HCT116 (cell line): Measurements from ENCODE around the gene TMEM254. TPM values are rescaled to one million over a fixed set of nuclear protein-coding genes. Genes with fewer than 3 reads are reported as not detected.

ENCODE experiments used
- ATAC-seq: fragments of 200-7000 bp; cut with Tn5 transposase; 2 replicates; pipeline ENCODE4 v1.9.1; 2020; ENCODE audit warnings: mild to moderate bottlenecking, moderate library complexity
- BruUV-seq: library from RNA; stranded (reverse); fragments of 400-500 nt; replicated peaks from 2 replicates; lab custom pipeline; 2021; lab: Mats Ljungman, UMichigan
- CTCF ChIA-PET: fragments of 300-600 bp; sonication (Branson Sonifier 250); formaldehyde crosslinking; loops from one replicate; lab custom pipeline; 2021; ENCODE audit warnings: antibody characterized with exemption; lab: Charles Lee
- POLR2A ChIA-PET: fragments of 300-600, 350-600 bp; sonication (Branson Sonifier 250); formaldehyde crosslinking; loops from one replicate; lab custom pipeline; 2021; ENCODE audit warnings: antibody characterized with exemption; lab: Charles Lee
- RAD21 ChIA-PET, 2 experiments: fragments of 300-600 bp; sonication (Branson Sonifier 250); formaldehyde crosslinking; loops; one replicate each; lab custom pipeline; 2023; ENCODE audit warnings: low total read pairs in 2 of 2; ENCODE audit not compliant: uncharacterized antibody in 2 of 2, unreplicated experiment in 2 of 2, low non-redundant PET in 1 of 2; lab: Charles Lee
- DNase-seq: peaks from one replicate; pipeline ENCODE4 v3.0.0-alpha.2; 2010; ENCODE audit warnings: low read depth, low spot score
- H2AFZ ChIP-seq: fragments of 200-600 bp; shearing (Covaris generic), sonication (generic); 2 replicates; pipeline ENCODE4 v1.6.1; 2017; ENCODE audit warnings: low read depth, mixed run types, mixed read lengths, antibody characterized with exemption, low read length; ENCODE audit not compliant: poor library complexity, severe bottlenecking
- H3K27ac ChIP-seq: 2 replicates; pipeline ENCODE4 v1.5.1; 2012; ENCODE audit warnings: low read depth, low read length
- H3K27me3 ChIP-seq: fragments of 200-600 bp; sonication (generic); 2 replicates; pipeline ENCODE4 v1.6.1; 2016; ENCODE audit warnings: mixed run types, low read length, mixed read lengths; ENCODE audit not compliant: insufficient read depth
- H3K36me3 ChIP-seq, 2 experiments: fragments of 200-500 bp in 1 of 2; fragments of 200-600 bp in 1 of 2; sonication (Bioruptor generic) in 1 of 2; sonication (generic) in 1 of 2; 2 replicates each; pipeline versions ENCODE4 v1.5.1 to v1.6.1; 2014 to 2016; ENCODE audit warnings: low read length in 2 of 2, inconsistent platforms in 1 of 2, mixed read lengths in 1 of 2, mixed run types in 1 of 2; ENCODE audit not compliant: insufficient read depth in 2 of 2, control insufficient read depth in 1 of 2
- H3K4me1 ChIP-seq, 2 experiments: fragments of 200-600 bp in 1 of 2; sonication (generic) in 1 of 2; 2 replicates each; pipeline versions ENCODE4 v1.5.1 to v1.6.1; 2012 to 2017; ENCODE audit warnings: low read length in 2 of 2, inconsistent platforms in 1 of 2, mild to moderate bottlenecking in 1 of 2, mixed read lengths in 1 of 2, mixed run types in 1 of 2, moderate library complexity in 1 of 2; ENCODE audit not compliant: insufficient read depth in 2 of 2, control insufficient read depth in 1 of 2
- H3K4me2 ChIP-seq: fragments of 200-600 bp; sonication (generic); 2 replicates; pipeline ENCODE4 v1.6.1; 2017; ENCODE audit warnings: mixed run types, low read length, mixed read lengths
- H3K4me3 ChIP-seq, 2 experiments: fragments of 200-600 bp in 1 of 2; sonication (generic) in 1 of 2; replicated peaks in 1 of 2; 2 replicates each; pipeline ENCODE4 v1.5.1; 2011 to 2016; ENCODE audit warnings: low read length in 2 of 2, control low read depth in 1 of 2, low read depth in 1 of 2, mild to moderate bottlenecking in 1 of 2, mixed read lengths in 1 of 2, mixed run types in 1 of 2
- H3K79me2 ChIP-seq: fragments of 200-600 bp; sonication (generic); 2 replicates; pipeline ENCODE4 v1.6.1; 2017; ENCODE audit warnings: mild to moderate bottlenecking, mixed run types, low read length, moderate library complexity, mixed read lengths; ENCODE audit not compliant: insufficient read depth
- H3K9ac ChIP-seq: fragments of 200-600 bp; sonication (generic); 2 replicates; pipeline ENCODE4 v1.6.1; 2016; ENCODE audit warnings: low read length, mixed read lengths
- H3K9me2 ChIP-seq: fragments of 200-600 bp; sonication (generic), shearing (Covaris generic); 2 replicates; pipeline ENCODE4 v1.6.1; 2017; ENCODE audit warnings: mixed run types, mild to moderate bottlenecking, moderate library complexity; ENCODE audit not compliant: insufficient read depth
- H3K9me3 ChIP-seq, 2 experiments: fragments of 200-500 bp in 1 of 2; fragments of 200-600 bp in 1 of 2; sonication (Bioruptor generic) in 1 of 2; sonication (generic) in 1 of 2; 2 replicates each; pipeline ENCODE4 v1.6.1; 2014 to 2017; ENCODE audit warnings: low read length in 2 of 2, mixed read lengths in 2 of 2, inconsistent platforms in 1 of 2, low read depth in 1 of 2, mild to moderate bottlenecking in 1 of 2, mixed run types in 1 of 2, moderate library complexity in 1 of 2; ENCODE audit not compliant: control insufficient read depth in 1 of 2, insufficient read depth in 1 of 2
- H4K20me1 ChIP-seq: fragments of 200-600 bp; sonication (generic), shearing (Covaris generic); 2 replicates; pipeline ENCODE4 v1.6.1; 2017; ENCODE audit warnings: mixed run types, mild to moderate bottlenecking, moderate library complexity; ENCODE audit not compliant: insufficient read depth
- ATF3 ChIP-seq: IDR thresholded peaks from 2 replicates; pipeline ENCODE4 v1.6.1; 2012
- CBX3 ChIP-seq: IDR thresholded peaks from 2 replicates; pipeline ENCODE4 v1.6.1; 2012; ENCODE audit warnings: low read depth
- EGR1 ChIP-seq: IDR thresholded peaks from 2 replicates; pipeline ENCODE4 v1.6.1; 2012; ENCODE audit warnings: low read depth
- ELF1 ChIP-seq: IDR thresholded peaks from 2 replicates; pipeline ENCODE4 v1.6.1; 2012; ENCODE audit warnings: low read depth, borderline replicate concordance
- EZH2 ChIP-seq: fragments of 200-600 bp; sonication (generic); IDR thresholded peaks from 2 replicates; pipeline ENCODE4 v1.6.1; 2017; ENCODE audit warnings: antibody characterized with exemption, mixed run types
- EZH2phosphoT487 ChIP-seq: fragments of 200-600 bp; IDR thresholded peaks from 2 replicates; pipeline ENCODE4 v1.6.1; 2018; ENCODE audit warnings: antibody characterized with exemption, borderline replicate concordance
- FOSL1 ChIP-seq: IDR thresholded peaks from 2 replicates; pipeline ENCODE4 v1.6.1; 2012; ENCODE audit warnings: low read depth
- JUND ChIP-seq: IDR thresholded peaks from 2 replicates; pipeline ENCODE4 v1.6.1; 2012
- MAX ChIP-seq: IDR thresholded peaks from 2 replicates; pipeline ENCODE4 v1.6.1; 2012
- POLR2AphosphoS5 ChIP-seq: IDR thresholded peaks from 2 replicates; pipeline ENCODE4 v1.6.1; 2011; ENCODE audit warnings: mild to moderate bottlenecking, low read depth, low read length, moderate library complexity
- RAD21 ChIP-seq: IDR thresholded peaks from 2 replicates; pipeline ENCODE4 v1.6.1; 2012; ENCODE audit warnings: low read depth, mild to moderate bottlenecking
- SIN3A ChIP-seq: IDR thresholded peaks from 2 replicates; pipeline ENCODE4 v1.6.1; 2012; ENCODE audit warnings: low read depth
- SP1 ChIP-seq: IDR thresholded peaks from 2 replicates; pipeline ENCODE4 v1.6.1; 2012; ENCODE audit warnings: low read depth
- SRF ChIP-seq: IDR thresholded peaks from 2 replicates; pipeline ENCODE4 v1.6.1; 2012; ENCODE audit warnings: low read depth
- TCF7L2 ChIP-seq: IDR thresholded peaks from 2 replicates; pipeline ENCODE4 v1.7.0; 2011; ENCODE audit warnings: borderline replicate concordance, inconsistent platforms; ENCODE audit not compliant: insufficient read depth, insufficient read length; ENCODE audit errors: extremely low read depth
- YY1 ChIP-seq: IDR thresholded peaks from 2 replicates; pipeline ENCODE4 v1.6.1; 2011; ENCODE audit warnings: low read length, low read depth, moderate library complexity, mild to moderate bottlenecking; ENCODE audit not compliant: insufficient replicate concordance; ENCODE audit errors: extremely low read depth
- ZBTB33 ChIP-seq: IDR thresholded peaks from 2 replicates; pipeline ENCODE4 v1.6.1; 2011; ENCODE audit warnings: mild to moderate bottlenecking, low read length, moderate library complexity; ENCODE audit not compliant: insufficient replicate concordance; ENCODE audit errors: extremely low read depth
- ZFX ChIP-seq: fragments of 450-650 bp; IDR thresholded peaks from 2 replicates; pipeline ENCODE4 v1.6.1; 2017
- ZNF274 ChIP-seq: fragments of 200-500 bp; sonication (Bioruptor generic); IDR thresholded peaks from 2 replicates; pipeline ENCODE4 v1.6.1; 2014; ENCODE audit warnings: mild to moderate bottlenecking, low read depth, low read length, inconsistent platforms
- intact Hi-C: fragments of 100-400 bp; cut with micrococcal nuclease; formaldehyde crosslinking; loops from 2 replicates; pipeline ENCODE4 v1.10.0; 2022
- total RNA-seq: library from RNA; stranded (reverse); gene quantifications from one replicate; pipeline ENCODE4 v1.2.1, GENCODE V29; 2021; ENCODE audit not compliant: unreplicated experiment

Gene TMEM254
- total RNA-seq, 1 experiment from 2014 or later: 12.1 TPM

- ChIA-PET RAD21 (no interaction called here), POLR2A (no interaction called here), CTCF (interaction anchor here (0.7 kb wide), 1 partner anchor 75 kb away, joined by 3 read pairs; no protein-coding TSS in a partner anchor)
- H2AFZ ChIP-seq: no peak overlapping the region
- no peaks in the 10 kb centered on the region for H3K79me2 ChIP-seq
- H3K4me2 ChIP-seq: no peak overlapping the region
- H3K4me1 ChIP-seq: peaks cover 0 to 2% of the 10 kb centered on the region in 2 experiments; a peak in 1 of 4 replicates
- no peaks in the 10 kb centered on the region for H4K20me1 ChIP-seq
- intact Hi-C loops: no loop called here
- no peak for ATAC-seq
- H3K9ac ChIP-seq: no peak overlapping the region
- no peaks in the 10 kb centered on the region for H3K36me3 ChIP-seq
- H3K27ac ChIP-seq: no peak overlapping the region
- no peaks in the 10 kb centered on the region for H3K9me2 ChIP-seq
- no peaks in the 10 kb centered on the region for H3K9me3 ChIP-seq
- no TSS peak for BruUV-seq
- H3K4me3 ChIP-seq: no peak overlapping the region
- H3K27me3 ChIP-seq: no peaks in the 10 kb centered on the region
- TF ChIP-seq JUND (no peak), TCF7L2 (no peak), FOSL1 (no peak), ELF1 (no peak), EZH2 (no peak), CBX3 (no peak), MAX (no peak), ATF3 (no peak), ZNF274 (no peak)
- no peak for DNase-seq
Observed at GRCh38 chr10:80137920-80138319, 59.5 kb downstream of the TMEM254 start.

GRCh38 chr10:80139265-80139664, 60.8 kb downstream of the TMEM254 start:
- H3K9ac ChIP-seq: no peak overlapping the region
- intact Hi-C loops: no loop called here
- ChIA-PET RAD21 (no interaction called here), POLR2A (no interaction called here), CTCF (no interaction called here)
- no peaks in the 10 kb centered on the region for H3K9me3 ChIP-seq
- no peaks in the 10 kb centered on the region for H3K79me2 ChIP-seq
- no TSS peak for BruUV-seq
- H3K4me3 ChIP-seq: no peak overlapping the region
- H3K27ac ChIP-seq: no peak overlapping the region
- H3K4me2 ChIP-seq: no peak overlapping the region
- no peaks in the 10 kb centered on the region for H3K9me2 ChIP-seq
- peaks cover 6 to 7% of the 10 kb centered on the region in 2 experiments; a peak in 3 of 4 replicates for H3K4me1 ChIP-seq
- DNase-seq (no peak), ATAC-seq (no peak)
- H4K20me1 ChIP-seq: no peaks in the 10 kb centered on the region
- H2AFZ ChIP-seq: no peak overlapping the region
- H3K27me3 ChIP-seq: no peaks in the 10 kb centered on the region
- no peaks in the 10 kb centered on the region for H3K36me3 ChIP-seq
- TF ChIP-seq EZH2 (no peak), SP1 (no peak), ZFX (no peak), SRF (no peak), EZH2phosphoT487 (no peak), YY1 (no peak), POLR2AphosphoS5 (no peak), EGR1 (no peak), RAD21 (no peak), ZBTB33 (no peak), SIN3A (no peak), ELF1 (no peak)
